T-cell (primary cell): ENCODE measurements around the gene TNFRSF1B. TPM values are rescaled to one million over a fixed set of nuclear protein-coding genes. Genes with fewer than 3 reads are reported as not detected.

Experiments used
- ATAC-seq, 4 experiments: fragments of 200-7000 bp in 3 of 4; fragments of 150-1000 bp in 1 of 4; cut with Tn5 transposase; replicated peaks in 1 of 4; 1 replicate in 3 of 4; 2 replicates in 1 of 4; pipeline ENCODE4 v1.10.0; 2021; ENCODE audit warnings: moderate library complexity in 3 of 4, mild to moderate bottlenecking in 2 of 4, moderate number of reproducible peaks in 1 of 4
- CTCF ChIA-PET, 2 donors: fragments of 300-600 bp; sonication (Branson Sonifier 250); formaldehyde crosslinking; loops; one replicate each; lab custom pipeline; 2022; ENCODE audit warnings: antibody characterized with exemption in 2 of 2; lab: Charles Lee
- POLR2A ChIA-PET, 2 donors: fragments of 300-600 bp; sonication (Branson Sonifier 250); formaldehyde crosslinking; loops; one replicate each; lab custom pipeline; 2022; ENCODE audit warnings: antibody characterized with exemption in 2 of 2; lab: Charles Lee
- DNase-seq, 35 experiments: peaks; one replicate each; pipeline versions ENCODE4 v3.0.0 to v3.0.0-alpha.2; 2013 to 2023
- H3K27ac ChIP-seq: one replicate; pipeline ENCODE4 v1.5.1; 2013; ENCODE audit warnings: low read length
- H3K27me3 ChIP-seq, 2 experiments: replicated peaks in 1 of 2; 1 replicate in 1 of 2; 2 replicates in 1 of 2; pipeline versions ENCODE4 v1.6.1 to v1.7.0; 2013; ENCODE audit warnings: low read length in 1 of 2, mixed read lengths in 1 of 2; ENCODE audit not compliant: control insufficient read depth in 2 of 2, insufficient read depth in 2 of 2; ENCODE audit errors: extremely low read depth in 1 of 2
- H3K36me3 ChIP-seq, 2 donors: 1 replicate in 1 of 2; 2 replicates in 1 of 2; pipeline versions ENCODE4 v1.6.1 to v1.7.0; 2013; ENCODE audit warnings: low read length in 1 of 2; ENCODE audit not compliant: control insufficient read depth in 2 of 2, insufficient read depth in 1 of 2; ENCODE audit errors: extremely low read depth in 1 of 2
- H3K4me1 ChIP-seq, 2 experiments: 1 replicate in 1 of 2; 2 replicates in 1 of 2; pipeline versions ENCODE4 v1.6.1 to v1.7.0; 2013; ENCODE audit warnings: low read length in 2 of 2, mixed read lengths in 1 of 2; ENCODE audit not compliant: insufficient read depth in 2 of 2, control insufficient read depth in 1 of 2; ENCODE audit errors: extremely low read depth in 1 of 2
- H3K4me3 ChIP-seq, 2 donors: 1 replicate in 1 of 2; 2 replicates in 1 of 2; pipeline versions ENCODE4 v1.5.1 to v1.7.0; 2013; ENCODE audit warnings: mild to moderate bottlenecking in 2 of 2, low read length in 1 of 2, moderate library complexity in 1 of 2; ENCODE audit not compliant: control insufficient read depth in 1 of 2; ENCODE audit errors: extremely low read depth in 1 of 2
- H3K9me3 ChIP-seq: 2 replicates; pipeline ENCODE4 v1.7.0; 2013
- H3K27ac Mint-ChIP-seq, 2 donors: one replicate each; pipeline ENCODE4 v1.8.0; 2020 to 2021; ENCODE audit warnings: mild to moderate bottlenecking in 2 of 2, mixed read lengths in 2 of 2
- H3K27me3 Mint-ChIP-seq, 2 donors: one replicate each; pipeline ENCODE4 v1.8.0; 2021 to 2022; ENCODE audit warnings: mixed read lengths in 2 of 2
- H3K36me3 Mint-ChIP-seq: one replicate; pipeline ENCODE4 v1.8.0; 2021; ENCODE audit warnings: mixed read lengths
- H3K4me1 Mint-ChIP-seq, 3 donors: one replicate each; pipeline ENCODE4 v1.8.0; 2020 to 2022; ENCODE audit warnings: mixed read lengths in 3 of 3, mild to moderate bottlenecking in 1 of 3
- H3K4me3 Mint-ChIP-seq, 3 donors: one replicate each; pipeline ENCODE4 v1.8.0; 2020 to 2022; ENCODE audit warnings: mild to moderate bottlenecking in 3 of 3, mixed read lengths in 3 of 3, moderate library complexity in 3 of 3
- H3K9me3 Mint-ChIP-seq, 3 donors: one replicate each; pipeline ENCODE4 v1.8.0; 2020 to 2022; ENCODE audit warnings: mixed read lengths in 3 of 3
- WGBS: methylation state at CpG from one replicate; pipeline ENCODE4 v1.1.5; 2013; ENCODE audit warnings: missing lambda C conversion rate; ENCODE audit not compliant: insufficient coverage; 5-methylcytosine and 5-hydroxymethylcytosine counted together
- total RNA-seq, 35 experiments: library from RNA in 6 of 35; stranded (reverse) in 6 of 35; fragments of 120-200 nt in 1 of 35; gene quantifications; one replicate each; pipeline versions ENCODE4 v1.2.1 to v1.2.4 and lab custom pipeline; 2013 to 2026

TNFRSF1B gene
- total RNA-seq, 5 donors from 2014 or later (not counting 1 experiment from before 2014, with no cell fraction given): 55.0 to 130 (median 99.6) TPM

GRCh38 chr1:12140515-12141162, 26.2 kb upstream of the TNFRSF1B start:
- no peaks in the 10 kb centered on the region for H3K27me3 ChIP-seq
- WGBS: 97% methylated on average over 4 of the region's 12 CpGs
- DNase-seq (no peak), ATAC-seq (no peak)
- no peaks in the 10 kb centered on the region for H3K36me3 ChIP-seq
- peaks cover 8 to 37% of the 10 kb centered on the region in 2 experiments for H3K4me1 ChIP-seq
- H3K27ac ChIP-seq: no peak overlapping the region
- no peak overlapping the region for H3K4me3 ChIP-seq
- no peaks in the 10 kb centered on the region for H3K9me3 Mint-ChIP-seq
- H3K9me3 ChIP-seq: no peaks in the 10 kb centered on the region
- CTCF ChIA-PET: interaction anchor here in 1 of 2 donors (0.7 kb wide), 1 partner anchor 73 kb away, joined by 3 read pairs; no protein-coding TSS in a partner anchor
- POLR2A ChIA-PET: no interaction called here
- H3K4me3 Mint-ChIP-seq: no peak overlapping the region
- no peak overlapping the region for H3K27ac Mint-ChIP-seq
- H3K27me3 Mint-ChIP-seq: no peaks in the 10 kb centered on the region
- H3K36me3 Mint-ChIP-seq: no peaks in the 10 kb centered on the region
- peaks cover 19 to 29% (median 27%) of the 10 kb centered on the region in 3 donors for H3K4me1 Mint-ChIP-seq

DNA sequence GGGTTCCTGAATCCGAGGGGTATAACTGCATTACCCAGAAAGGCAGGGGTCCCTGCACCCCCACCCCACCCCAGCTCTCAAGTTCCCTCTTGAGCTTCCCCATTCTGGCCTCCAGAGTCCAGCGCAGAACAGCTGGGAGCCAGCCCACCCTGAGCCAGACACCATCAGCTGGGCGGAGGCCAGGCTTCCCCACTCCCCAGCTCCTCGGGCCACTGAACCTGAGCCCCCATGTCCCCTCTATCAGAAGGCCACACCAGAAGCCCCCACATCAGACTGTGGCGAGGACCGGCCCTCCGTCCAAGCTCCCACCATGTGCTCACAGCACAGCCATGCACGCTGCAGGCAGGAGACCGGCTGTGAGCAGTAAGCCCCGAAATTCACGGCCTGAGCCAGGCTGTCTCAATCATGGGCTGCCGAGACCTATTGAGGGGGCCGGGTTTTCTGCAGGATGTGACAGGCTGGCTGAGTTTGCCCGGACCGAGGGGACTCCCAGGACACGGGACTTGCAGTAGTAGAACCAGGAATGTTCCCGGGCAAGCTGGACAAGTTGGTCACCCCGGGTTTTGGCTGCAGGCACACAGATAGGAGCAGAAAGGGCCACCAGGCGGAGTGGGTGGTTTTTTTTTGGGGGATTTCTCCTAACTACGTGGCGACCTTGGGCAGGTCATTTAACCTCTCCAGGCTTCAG, 25.5 kb upstream of the TNFRSF1B start:
- Mint-ChIP-seq H3K27me3 (no peaks in the 10 kb centered on the region), H3K9me3 (no peaks in the 10 kb centered on the region), H3K4me3 (no peak overlapping the region), H3K27ac (no peak overlapping the region), H3K36me3 (no peaks in the 10 kb centered on the region), H3K4me1 (peaks cover 22 to 28% (median 28%) of the 10 kb centered on the region in 3 donors)
- no peak overlapping the region for H3K4me3 ChIP-seq
- no peaks in the 10 kb centered on the region for H3K27me3 ChIP-seq
- H3K9me3 ChIP-seq: no peaks in the 10 kb centered on the region
- DNase-seq: no peak
- ChIA-PET POLR2A (no interaction called here), CTCF (interaction anchor here in 1 of 2 donors (0.7 kb wide), 1 partner anchor 74 kb away, joined by 3 read pairs; no protein-coding TSS in a partner anchor)
- peaks cover 8 to 43% of the 10 kb centered on the region in 2 experiments for H3K4me1 ChIP-seq
- WGBS: 95% methylated on average over 17 of the region's 21 CpGs
- no peak overlapping the region for H3K27ac ChIP-seq
- H3K36me3 ChIP-seq: no peaks in the 10 kb centered on the region
- no peak for ATAC-seq

GRCh38 chr1:12142141-12142823, 24.5 kb upstream of the TNFRSF1B start:
- no peak overlapping the region for H3K4me3 Mint-ChIP-seq
- H3K9me3 Mint-ChIP-seq: no peaks in the 10 kb centered on the region
- Histone ChIP-seq H3K9me3 (no peaks in the 10 kb centered on the region), H3K27ac (no peak overlapping the region), H3K27me3 (no peaks in the 10 kb centered on the region), H3K4me1 (peaks cover 12 to 53% of the 10 kb centered on the region in 2 experiments), H3K4me3 (no peak overlapping the region), H3K36me3 (no peaks in the 10 kb centered on the region)
- peaks cover 32 to 38% (median 38%) of the 10 kb centered on the region in 3 donors for H3K4me1 Mint-ChIP-seq
- CTCF ChIA-PET: interaction anchor here in 1 of 2 donors (0.7 kb wide), 1 partner anchor 17 kb away, joined by 3 read pairs; no protein-coding TSS in a partner anchor
- H3K36me3 Mint-ChIP-seq: no peaks in the 10 kb centered on the region
- POLR2A ChIA-PET: no interaction called here
- peak overlapping the region; percentile 57 to 96 for H3K27ac Mint-ChIP-seq
- DNase-seq: no peak
- no peaks in the 10 kb centered on the region for H3K27me3 Mint-ChIP-seq
- 98% methylated on average over 9 of the region's 18 CpGs for WGBS
- ATAC-seq: no peak

- Histone ChIP-seq H3K9me3 (no peaks in the 10 kb centered on the region), H3K27me3 (no peaks in the 10 kb centered on the region), H3K4me1 (peaks cover 15 to 61% of the 10 kb centered on the region in 2 experiments), H3K27ac (peak overlapping the region; percentile 54), H3K36me3 (no peaks in the 10 kb centered on the region), H3K4me3 (no peak overlapping the region)
- Mint-ChIP-seq H3K36me3 (no peaks in the 10 kb centered on the region), H3K4me1 (peaks cover 40 to 46% (median 45%) of the 10 kb centered on the region in 3 donors), H3K27me3 (no peaks in the 10 kb centered on the region), H3K4me3 (peak overlapping the region in 1 of 3 donors; percentile 52), H3K9me3 (no peaks in the 10 kb centered on the region), H3K27ac (peak overlapping the region; percentile 84 to 96)
- POLR2A ChIA-PET: no interaction called here
- CTCF ChIA-PET: no interaction called here
- ATAC-seq (no peak), DNase-seq (no peak)
- 66% methylated on average over 16 of the region's 21 CpGs for WGBS
Measured at GRCh38 chr1:12142891-12143630, 23.7 kb upstream of the TNFRSF1B start.

DNA sequence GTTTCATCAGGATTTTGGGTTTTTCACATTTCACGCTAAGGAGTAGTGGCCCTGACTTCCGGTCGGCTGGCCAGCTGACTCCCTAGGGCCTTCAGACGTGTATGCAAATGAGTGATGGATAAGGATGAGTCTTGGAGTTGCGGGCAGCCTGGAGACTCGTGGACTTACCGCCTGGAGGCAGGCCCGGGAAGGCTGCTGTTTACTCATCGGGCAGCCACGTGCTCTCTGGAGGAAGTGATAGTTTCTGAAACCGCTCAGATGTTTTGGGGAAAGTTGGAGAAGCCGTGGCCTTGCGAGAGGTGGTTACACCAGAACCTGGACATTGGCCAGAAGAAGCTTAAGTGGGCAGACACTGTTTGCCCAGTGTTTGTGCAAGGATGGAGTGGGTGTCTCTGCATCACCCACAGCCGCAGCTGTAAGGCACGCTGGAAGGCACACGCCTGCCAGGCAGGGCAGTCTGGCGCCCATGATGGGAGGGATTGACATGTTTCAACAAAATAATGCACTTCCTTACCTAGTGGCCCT, 23.1 kb upstream of the TNFRSF1B start:
- WGBS: 35% methylated on average over 5 of the region's 17 CpGs
- no peaks in the 10 kb centered on the region for H3K27me3 Mint-ChIP-seq
- H3K36me3 ChIP-seq: no peaks in the 10 kb centered on the region
- CTCF ChIA-PET: no interaction called here
- peak overlapping the region; percentile 84 to 96 for H3K27ac Mint-ChIP-seq
- peak; percentile 55 to 71 (median 69) for ATAC-seq
- peak in 3 of 35 experiments; percentile 43 to 55 (median 45) for DNase-seq
- H3K27me3 ChIP-seq: no peaks in the 10 kb centered on the region
- H3K9me3 ChIP-seq: no peaks in the 10 kb centered on the region
- peaks cover 46 to 52% (median 52%) of the 10 kb centered on the region in 3 donors for H3K4me1 Mint-ChIP-seq
- peak overlapping the region; percentile 54 for H3K27ac ChIP-seq
- peak overlapping the region; percentile 15 to 52 (median 41) for H3K4me3 Mint-ChIP-seq
- H3K9me3 Mint-ChIP-seq: no peaks in the 10 kb centered on the region
- H3K4me1 ChIP-seq: peaks cover 19 to 67% of the 10 kb centered on the region in 2 experiments
- no peak overlapping the region for H3K4me3 ChIP-seq
- no peaks in the 10 kb centered on the region for H3K36me3 Mint-ChIP-seq
- POLR2A ChIA-PET: interaction anchor here in 1 of 2 donors (0.6 kb wide), 1 partner anchor 16 kb away, joined by 3 read pairs; no protein-coding TSS in a partner anchor
